ENCODE measurements around the gene BLM.

- no peak for TF ChIP-seq CEBPB (IDR thresholded peaks at IDR 0.05; ENCODE audit: low read depth, low read length)
- no peak for TF ChIP-seq HDAC2 (IDR thresholded peaks at IDR 0.05; ENCODE audit: borderline replicate concordance in 1 of 2, low read depth in 2 of 2, low read length in 2 of 2)
- TF ChIP-seq CTCF (IDR thresholded peaks at IDR 0.05; ENCODE audit: control extremely low read depth in 1 of 3, insufficient read depth in 1 of 3, low read depth in 1 of 3, low read length in 3 of 3): no peak
- no peak for TF ChIP-seq CREB1 (IDR thresholded peaks at IDR 0.05)
- TF ChIP-seq POLR2A (IDR thresholded peaks at IDR 0.05; ENCODE audit: control extremely low read depth in 1 of 2, low read depth in 2 of 2, low read length in 2 of 2): no peak
- TF ChIP-seq EP300 (IDR thresholded peaks at IDR 0.05; ENCODE audit: borderline replicate concordance in 1 of 2, low read depth in 2 of 2, low read length in 2 of 2): no peak
- TF ChIP-seq RAD21 (IDR thresholded peaks at IDR 0.05 in 1 of 2, conservative IDR thresholded peaks at IDR 0.05 in 1 of 2; ENCODE audit: low read depth in 2 of 2, low read length in 2 of 2): no peak
- no peak for TF ChIP-seq BRCA1 (IDR thresholded peaks at IDR 0.05; ENCODE audit: low read depth, low read length)
- TF ChIP-seq MAX (IDR thresholded peaks at IDR 0.05): no peak
- TF ChIP-seq POLR2AphosphoS5 (IDR thresholded peaks at IDR 0.05; ENCODE audit: low read depth, low read length): no peak
- no peak for TF ChIP-seq EZH2 (IDR thresholded peaks at IDR 0.05; ENCODE audit: low read depth, low read length, severe bottlenecking)
Observed at GRCh38 chr15:90694987-90695386, 22.2 kb upstream of the BLM start.

Data from H1 (cell line).